ENCODE data around the gene PLXNB3. TPM values are rescaled to one million over a fixed set of nuclear protein-coding genes. Genes with fewer than 3 reads are reported as not detected.
"Not testable (repeated sequence)": the region's sequence is repeated elsewhere in the genome, so short reads cannot be mapped to it uniquely, and the experiment has no call there.

Gene PLXNB3
- total and polyA plus RNA-seq, 12 donors = 1.1 to 119 (median 41.4) TPM

- H3K27me3 ChIP-seq; H3K9me3 ChIP-seq (replicated peaks in 1 of 3); H3K4me1 ChIP-seq (replicated peaks in 1 of 2); H3K36me3 ChIP-seq (replicated peaks in 1 of 2); intact Hi-C loops (cut with DNase I): not testable (repeated sequence)
- H3K27ac ChIP-seq = peak overlapping the region; percentile 39 to 89 (median 70)
- 29 to 67% (median 34%) methylated on average over 4 to 27 of the region's 35 CpGs for WGBS, 4 donors
- TF ChIP-seq, protein P1, sequence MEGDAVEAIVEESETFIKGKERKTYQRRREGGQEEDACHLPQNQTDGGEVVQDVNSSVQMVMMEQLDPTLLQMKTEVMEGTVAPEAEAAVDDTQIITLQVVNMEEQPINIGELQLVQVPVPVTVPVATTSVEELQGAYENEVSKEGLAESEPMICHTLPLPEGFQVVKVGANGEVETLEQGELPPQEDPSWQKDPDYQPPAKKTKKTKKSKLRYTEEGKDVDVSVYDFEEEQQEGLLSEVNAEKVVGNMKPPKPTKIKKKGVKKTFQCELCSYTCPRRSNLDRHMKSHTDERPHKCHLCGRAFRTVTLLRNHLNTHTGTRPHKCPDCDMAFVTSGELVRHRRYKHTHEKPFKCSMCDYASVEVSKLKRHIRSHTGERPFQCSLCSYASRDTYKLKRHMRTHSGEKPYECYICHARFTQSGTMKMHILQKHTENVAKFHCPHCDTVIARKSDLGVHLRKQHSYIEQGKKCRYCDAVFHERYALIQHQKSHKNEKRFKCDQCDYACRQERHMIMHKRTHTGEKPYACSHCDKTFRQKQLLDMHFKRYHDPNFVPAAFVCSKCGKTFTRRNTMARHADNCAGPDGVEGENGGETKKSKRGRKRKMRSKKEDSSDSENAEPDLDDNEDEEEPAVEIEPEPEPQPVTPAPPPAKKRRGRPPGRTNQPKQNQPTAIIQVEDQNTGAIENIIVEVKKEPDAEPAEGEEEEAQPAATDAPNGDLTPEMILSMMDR (IDR thresholded peaks at IDR 0.05) = peak in 3 of 6 experiments; percentile 9 to 17 (median 10)
- TF ChIP-seq POLR2A (IDR thresholded peaks at IDR 0.05) = peak in 1 of 2 donors; percentile 67
- DNase-seq = peak; percentile 88 to 96 (median 92)
- H3K4me3 ChIP-seq = peak overlapping the region in 1 of 4 donors; percentile 10
Observed at GRCh38 chrX:153743468-153744209, 20.4 kb upstream of the PLXNB3 start.

DNA sequence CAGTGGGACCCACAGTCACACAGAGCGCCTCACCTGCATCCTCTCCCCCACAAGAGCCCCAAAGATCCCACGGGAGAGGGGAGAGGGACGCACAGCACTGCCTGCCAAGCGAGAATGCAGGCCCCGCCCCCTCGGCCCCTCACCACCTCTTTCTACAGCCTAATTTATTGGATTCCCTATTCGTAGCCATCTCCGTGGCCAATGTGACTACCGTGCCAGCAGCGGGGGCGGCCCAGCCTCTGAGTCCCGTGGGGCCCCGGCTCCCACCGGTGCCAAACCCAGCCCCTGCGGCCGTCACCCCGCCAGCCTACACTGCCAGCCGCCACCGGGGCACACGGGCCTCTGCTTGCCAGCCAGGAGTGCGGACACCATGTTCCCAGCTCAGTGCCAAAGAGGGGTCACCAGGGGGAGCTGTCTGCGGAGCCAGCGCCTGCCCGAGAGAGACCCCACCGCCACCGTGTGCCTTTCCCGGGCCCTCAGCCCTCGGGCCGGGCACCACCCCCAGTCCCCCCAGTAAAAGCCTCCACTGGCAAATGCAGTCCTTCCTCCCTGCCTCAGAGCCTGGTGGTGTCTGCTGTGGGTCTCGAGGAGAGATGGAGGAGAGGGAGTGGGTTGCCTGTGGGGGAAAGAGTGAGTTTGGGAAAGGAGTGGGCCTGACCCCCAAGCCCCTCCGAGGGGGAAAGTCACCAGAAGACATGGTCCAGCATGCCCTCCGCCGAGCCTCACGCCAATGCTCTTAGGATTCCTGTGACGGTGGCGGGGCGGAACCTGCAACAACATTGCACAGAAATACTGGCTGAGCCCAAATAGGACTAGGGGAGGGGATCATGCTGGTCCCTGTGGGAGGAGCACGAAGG lies 19.6 kb upstream of the PLXNB3 start:
- TF ChIP-seq, protein P1 (IDR thresholded peaks at IDR 0.05) = no peak
- no peak for TF ChIP-seq POLR2A (IDR thresholded peaks at IDR 0.05)
- Histone ChIP-seq H3K4me3 (peak overlapping the region in 1 of 4 donors; percentile 10), H3K4me1 (replicated peaks in 1 of 2) (peaks cover 0 to 5% of the 10 kb centered on the region in 2 donors), H3K9me3 (replicated peaks in 1 of 3) (no peaks in the 10 kb centered on the region), H3K36me3 (replicated peaks in 1 of 2) (no peaks in the 10 kb centered on the region), H3K27me3 (no peaks in the 10 kb centered on the region), H3K27ac (peak overlapping the region; percentile 26 to 89 (median 70))
- DNase-seq = peak in 5 of 7 donors; percentile 31 to 65 (median 44)
- intact Hi-C loops (cut with DNase I) = no loop called here
- 16 to 39% (median 24%) methylated on average over 1 to 38 of the region's 38 CpGs for WGBS, 4 donors

DNA sequence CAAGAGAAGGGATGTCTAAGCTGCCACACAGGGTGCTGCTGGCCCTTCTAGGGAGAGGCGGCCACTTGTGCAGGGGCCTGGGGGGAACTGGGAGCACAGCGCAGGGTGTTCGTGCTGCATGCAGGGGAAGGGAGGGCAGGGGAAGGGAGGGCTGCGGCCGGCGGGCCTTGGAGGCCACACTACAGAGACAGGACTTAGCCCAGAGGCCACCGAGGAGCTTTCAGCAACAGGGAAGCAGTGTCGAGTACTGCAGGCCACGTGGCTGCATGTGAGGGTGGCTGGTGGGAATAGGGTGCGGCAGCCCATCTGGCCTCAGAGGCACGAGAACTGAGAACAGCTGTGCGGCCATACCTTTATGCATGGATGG lies 19.0 kb upstream of the PLXNB3 start:
- WGBS, 4 donors = 25 to 58% (median 52%) methylated on average over 12 of the region's 12 CpGs; no CpG with 5 or more reads in 1 of the 4 donors
- DNase-seq; H3K9me3 ChIP-seq (replicated peaks in 1 of 3); H3K36me3 ChIP-seq (replicated peaks in 1 of 2); H3K4me3 ChIP-seq; H3K27me3 ChIP-seq; H3K27ac ChIP-seq; H3K4me1 ChIP-seq (replicated peaks in 1 of 2); intact Hi-C loops (cut with DNase I): not testable (repeated sequence)

- Histone ChIP-seq H3K27ac (no peak overlapping the region), H3K4me3 (no peak overlapping the region), H3K9me3 (replicated peaks in 1 of 3) (no peaks in the 10 kb centered on the region), H3K4me1 (replicated peaks in 1 of 2) (peaks cover 0 to 5% of the 10 kb centered on the region in 2 donors), H3K27me3 (no peaks in the 10 kb centered on the region), H3K36me3 (replicated peaks in 1 of 2) (no peaks in the 10 kb centered on the region)
- no peak for DNase-seq
- 79 to 89% (median 84%) methylated on average over 3 of the region's 3 CpGs for WGBS, 4 donors
- intact Hi-C loops (cut with DNase I) = no loop called here
- TF ChIP-seq, protein P1 (IDR thresholded peaks at IDR 0.05) = no peak
- no peak for TF ChIP-seq POLR2A (IDR thresholded peaks at IDR 0.05)
Observed at GRCh38 chrX:153746359-153746758, 17.7 kb upstream of the PLXNB3 start.

DNA sequence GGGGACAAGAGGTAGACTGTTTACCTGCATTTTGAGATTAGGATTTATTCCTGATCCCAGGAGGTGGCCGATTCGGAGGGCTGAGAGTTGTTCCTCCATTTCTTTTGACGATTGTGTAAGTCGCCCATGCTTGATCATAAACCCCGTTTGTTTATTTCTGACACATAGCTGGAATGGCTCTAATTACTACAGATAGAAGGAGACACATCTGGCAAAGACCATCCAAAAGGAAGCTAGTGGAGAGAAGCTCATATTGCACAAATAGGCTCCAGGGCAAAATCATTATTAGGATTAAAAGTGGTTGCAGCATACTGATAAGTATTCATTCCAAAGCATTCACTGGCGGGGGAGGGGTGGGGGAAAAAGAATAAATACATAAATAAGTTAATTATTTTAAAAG lies 17.1 kb upstream of the PLXNB3 start:
- H3K36me3 ChIP-seq (replicated peaks in 1 of 2); H3K4me3 ChIP-seq; intact Hi-C loops (cut with DNase I); DNase-seq; H3K9me3 ChIP-seq (replicated peaks in 1 of 3); H3K27ac ChIP-seq; H3K27me3 ChIP-seq; H3K4me1 ChIP-seq (replicated peaks in 1 of 2): not testable (repeated sequence)
- 71 to 80% (median 78%) methylated on average over 3 to 6 of the region's 6 CpGs for WGBS, 4 donors

- H3K4me3 ChIP-seq; H3K36me3 ChIP-seq (replicated peaks in 1 of 2); H3K4me1 ChIP-seq (replicated peaks in 1 of 2); H3K27me3 ChIP-seq; intact Hi-C loops (cut with DNase I); H3K9me3 ChIP-seq (replicated peaks in 1 of 3); H3K27ac ChIP-seq; DNase-seq: not testable (repeated sequence)
- 73 to 90% (median 81%) methylated on average over 5 to 7 of the region's 7 CpGs for WGBS, 4 donors
Observed at GRCh38 chrX:153749017-153749416, 15.0 kb upstream of the PLXNB3 start.

Data from adrenal gland (tissue), 12 donors.